GM23338 (cell line): ENCODE measurements around the gene CCL7. TPM values are rescaled to one million over a fixed set of nuclear protein-coding genes. Genes with fewer than 3 reads are reported as not detected.

Experiments
- ATAC-seq: fragments of 200-7000 bp; cut with Tn5 transposase; 3 replicates; pipeline ENCODE4 v1.9.1; 2020
- DNase-seq: peaks from one replicate; pipeline ENCODE4 v3.0.0-alpha.2; 2015; ENCODE audit warnings: low spot score
- H2AFZ ChIP-seq: fragments of 200-600 bp; sonication (generic); 2 replicates; pipeline ENCODE4 v1.8.0; 2016; ENCODE audit warnings: antibody characterized with exemption, mild to moderate bottlenecking, moderate library complexity
- H3F3A ChIP-seq: fragments of 200-600 bp; sonication (generic); replicated peaks from 2 replicates; pipeline ENCODE4 v1.8.0; 2017; ENCODE audit warnings: antibody characterized with exemption, mixed run types, low read depth
- H3K27ac ChIP-seq: fragments of 200-600 bp; sonication (generic); 2 replicates; pipeline ENCODE4 v1.6.1; 2016; ENCODE audit warnings: low read depth
- H3K27me3 ChIP-seq: fragments of 200-600 bp; sonication (generic); 2 replicates; pipeline ENCODE4 v1.8.0; 2016; ENCODE audit warnings: mild to moderate bottlenecking, mixed run types, moderate library complexity; ENCODE audit not compliant: insufficient read depth
- H3K36me3 ChIP-seq: fragments of 200-600 bp; sonication (generic); 2 replicates; pipeline ENCODE4 v1.8.0; 2016; ENCODE audit warnings: mild to moderate bottlenecking; ENCODE audit not compliant: insufficient read depth
- H3K4me1 ChIP-seq: fragments of 200-600 bp; sonication (generic); 2 replicates; pipeline ENCODE4 v1.8.0; 2016; ENCODE audit warnings: mild to moderate bottlenecking, moderate library complexity; ENCODE audit not compliant: insufficient read depth
- H3K4me2 ChIP-seq: fragments of 200-600 bp; sonication (generic); 2 replicates; pipeline ENCODE4 v1.7.1; 2017; ENCODE audit warnings: mixed run types
- H3K4me3 ChIP-seq: fragments of 200-600 bp; sonication (generic); 2 replicates; pipeline ENCODE4 v1.6.1; 2016; ENCODE audit warnings: mixed run types
- H3K79me2 ChIP-seq: fragments of 200-600 bp; sonication (generic); replicated peaks from 2 replicates; pipeline ENCODE4 v1.8.0; 2017; ENCODE audit warnings: mild to moderate bottlenecking; ENCODE audit not compliant: insufficient read depth
- H3K9me2 ChIP-seq: fragments of 200-600 bp; sonication (generic); 2 replicates; pipeline ENCODE4 v1.8.0; 2017; ENCODE audit not compliant: insufficient read depth
- H4K20me1 ChIP-seq: fragments of 200-600 bp; sonication (generic); replicated peaks from 2 replicates; pipeline ENCODE4 v1.8.0; 2017; ENCODE audit warnings: mild to moderate bottlenecking; ENCODE audit not compliant: insufficient read depth
- H3K27ac Mint-ChIP-seq: 2 replicates; pipeline ENCODE4 v1.8.0; 2020; ENCODE audit warnings: inconsistent platforms, mild to moderate bottlenecking, moderate library complexity, mixed read lengths
- H3K27me3 Mint-ChIP-seq: 3 replicates; pipeline ENCODE4 v1.8.0; 2022; ENCODE audit warnings: low read depth, mild to moderate bottlenecking, moderate library complexity, mixed read lengths, inconsistent platforms; ENCODE audit not compliant: insufficient read depth, poor library complexity
- H3K36me3 Mint-ChIP-seq: 3 replicates; pipeline ENCODE4 v1.8.0; 2021; ENCODE audit warnings: low read depth, mild to moderate bottlenecking, inconsistent platforms, moderate library complexity, mixed read lengths
- H3K4me1 Mint-ChIP-seq: 3 replicates; pipeline ENCODE4 v1.8.0; 2020; ENCODE audit warnings: mild to moderate bottlenecking, inconsistent platforms, mixed read lengths
- H3K4me3 Mint-ChIP-seq: 3 replicates; pipeline ENCODE4 v1.8.0; 2021; ENCODE audit warnings: moderate library complexity, mild to moderate bottlenecking, inconsistent platforms, mixed read lengths
- H3K9me3 Mint-ChIP-seq: 3 replicates; pipeline ENCODE4 v1.8.0; 2020; ENCODE audit warnings: moderate library complexity, mild to moderate bottlenecking, inconsistent platforms, mixed read lengths
- CREB1 ChIP-seq: fragments of 250-450 bp; sonication (Bioruptor Pico); IDR thresholded peaks from 2 replicates; pipeline ENCODE4 v1.5.0; 2020; ENCODE audit warnings: low read depth, mild to moderate bottlenecking, moderate library complexity
- CTCF ChIP-seq, 2 experiments: fragments of 200-600 bp in 1 of 2; sonication (generic) in 1 of 2; conservative IDR thresholded peaks; 2 replicates each; pipeline versions ENCODE4 v1.5.1 to v1.6.1; 2016 to 2017; ENCODE audit warnings: antibody characterized with exemption in 2 of 2, low read depth in 2 of 2, mild to moderate bottlenecking in 2 of 2, moderate library complexity in 1 of 2
- ETS1 ChIP-seq: IDR thresholded peaks from 2 replicates; pipeline ENCODE4 v1.6.1; 2016; ENCODE audit warnings: antibody characterized with exemption
- EZH2 ChIP-seq: fragments of 200-600 bp; sonication (generic); IDR thresholded peaks from one replicate; pipeline ENCODE4 v1.8.0; 2017; ENCODE audit warnings: antibody characterized with exemption, mild to moderate bottlenecking, low read depth; ENCODE audit not compliant: unreplicated experiment
- EZH2phosphoT487 ChIP-seq: fragments of 200-600 bp; sonication (generic); IDR thresholded peaks from one replicate; pipeline ENCODE4 v1.8.1; 2018; ENCODE audit warnings: antibody characterized with exemption; ENCODE audit not compliant: unreplicated experiment
- JUNB ChIP-seq: IDR thresholded peaks from one replicate; pipeline ENCODE4 v1.6.1; 2016; ENCODE audit warnings: antibody characterized with exemption; ENCODE audit not compliant: unreplicated experiment
- NANOG ChIP-seq: IDR thresholded peaks from 2 replicates; pipeline ENCODE4 v1.6.1; 2016; ENCODE audit warnings: antibody characterized with exemption, borderline replicate concordance
- POLR2AphosphoS5 ChIP-seq: IDR thresholded peaks from 2 replicates; pipeline ENCODE4 v1.6.1; 2016; ENCODE audit warnings: antibody characterized with exemption, low read depth
- STAT1 ChIP-seq: IDR thresholded peaks from one replicate; pipeline ENCODE4 v1.6.1; 2016; ENCODE audit warnings: antibody characterized with exemption; ENCODE audit not compliant: unreplicated experiment
- ZNF114 ChIP-seq: fragments of 250-450 bp; sonication (Bioruptor Pico); IDR thresholded peaks from 2 replicates; pipeline ENCODE4 v1.5.0; 2020; ENCODE audit warnings: mild to moderate bottlenecking, moderate library complexity
- ZNF331 ChIP-seq: fragments of 250-450 bp; sonication (Bioruptor Pico); IDR thresholded peaks from 2 replicates; pipeline ENCODE4 v1.5.0; 2020; ENCODE audit warnings: low read depth, mild to moderate bottlenecking, moderate library complexity
- polyA plus RNA-seq: library from polyadenylated mRNA; unstranded; fragments of >200 nt; fragmentation: Nextera tagmentation; extraction: Ambion mirVana; gene quantifications from 2 replicates; pipeline ENCODE4 v1.2.1, GENCODE V29; 2016
- total RNA-seq: library from RNA; depleted of rRNA; stranded (reverse); fragments of >200 nt; shearing (Covaris generic); gene quantifications from 2 replicates; pipeline ENCODE4 v1.2.3, GENCODE V29; 2014
- TF ChIP-seq, protein P1 (sequence below): fragments of 250-450 bp; sonication (Bioruptor Pico); IDR thresholded peaks from 2 replicates; pipeline ENCODE4 v1.5.0; 2020; ENCODE audit warnings: mild to moderate bottlenecking, moderate library complexity
- TF ChIP-seq, protein P2 (sequence below): IDR thresholded peaks from one replicate; pipeline ENCODE4 v1.6.1; 2018; ENCODE audit warnings: antibody characterized with exemption; ENCODE audit not compliant: unreplicated experiment

The CCL7 gene
- total and polyA plus RNA-seq, 2 experiments from 2014 or later = not detected

DNA sequence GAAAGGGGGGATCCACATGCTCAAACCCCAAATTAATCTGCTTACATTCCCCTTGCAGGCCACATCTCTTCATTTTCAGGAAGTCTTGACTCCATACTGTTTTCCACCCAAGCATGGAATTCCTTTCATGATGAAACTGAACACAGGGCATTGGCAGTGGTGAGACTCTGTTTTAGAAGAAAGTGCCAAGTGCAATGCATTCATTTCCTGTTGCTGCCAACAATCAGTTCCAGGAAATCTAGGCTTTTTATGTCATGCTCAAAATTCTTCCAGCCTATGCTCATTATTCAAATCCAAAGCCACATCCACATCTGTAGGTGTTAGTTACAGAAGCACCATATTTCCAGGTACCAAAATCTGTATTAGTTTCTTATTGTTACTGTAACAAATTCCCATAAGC lies 10.9 kb upstream of the CCL7 start:
- H3K9me2 ChIP-seq = no peaks in the 10 kb centered on the region
- H3K36me3 ChIP-seq = no peaks in the 10 kb centered on the region; the same call in 1 of the 2 replicates
- H3K4me1 ChIP-seq = peaks cover 17% of the 10 kb centered on the region
- TF ChIP-seq ETS1 (no peak), ZNF331 (CRISPR knock-in tag) (no peak), NANOG (no peak), JUNB (no peak), CREB1 (no peak), STAT1 (no peak), POLR2AphosphoS5 (no peak), ZNF114 (CRISPR knock-in tag) (no peak), CTCF (conservative IDR thresholded peaks at IDR 0.05; ENCODE audit: low read depth in 2 of 2) (no peak), EZH2 (no peak), EZH2phosphoT487 (no peak)
- TF ChIP-seq, protein P1, sequence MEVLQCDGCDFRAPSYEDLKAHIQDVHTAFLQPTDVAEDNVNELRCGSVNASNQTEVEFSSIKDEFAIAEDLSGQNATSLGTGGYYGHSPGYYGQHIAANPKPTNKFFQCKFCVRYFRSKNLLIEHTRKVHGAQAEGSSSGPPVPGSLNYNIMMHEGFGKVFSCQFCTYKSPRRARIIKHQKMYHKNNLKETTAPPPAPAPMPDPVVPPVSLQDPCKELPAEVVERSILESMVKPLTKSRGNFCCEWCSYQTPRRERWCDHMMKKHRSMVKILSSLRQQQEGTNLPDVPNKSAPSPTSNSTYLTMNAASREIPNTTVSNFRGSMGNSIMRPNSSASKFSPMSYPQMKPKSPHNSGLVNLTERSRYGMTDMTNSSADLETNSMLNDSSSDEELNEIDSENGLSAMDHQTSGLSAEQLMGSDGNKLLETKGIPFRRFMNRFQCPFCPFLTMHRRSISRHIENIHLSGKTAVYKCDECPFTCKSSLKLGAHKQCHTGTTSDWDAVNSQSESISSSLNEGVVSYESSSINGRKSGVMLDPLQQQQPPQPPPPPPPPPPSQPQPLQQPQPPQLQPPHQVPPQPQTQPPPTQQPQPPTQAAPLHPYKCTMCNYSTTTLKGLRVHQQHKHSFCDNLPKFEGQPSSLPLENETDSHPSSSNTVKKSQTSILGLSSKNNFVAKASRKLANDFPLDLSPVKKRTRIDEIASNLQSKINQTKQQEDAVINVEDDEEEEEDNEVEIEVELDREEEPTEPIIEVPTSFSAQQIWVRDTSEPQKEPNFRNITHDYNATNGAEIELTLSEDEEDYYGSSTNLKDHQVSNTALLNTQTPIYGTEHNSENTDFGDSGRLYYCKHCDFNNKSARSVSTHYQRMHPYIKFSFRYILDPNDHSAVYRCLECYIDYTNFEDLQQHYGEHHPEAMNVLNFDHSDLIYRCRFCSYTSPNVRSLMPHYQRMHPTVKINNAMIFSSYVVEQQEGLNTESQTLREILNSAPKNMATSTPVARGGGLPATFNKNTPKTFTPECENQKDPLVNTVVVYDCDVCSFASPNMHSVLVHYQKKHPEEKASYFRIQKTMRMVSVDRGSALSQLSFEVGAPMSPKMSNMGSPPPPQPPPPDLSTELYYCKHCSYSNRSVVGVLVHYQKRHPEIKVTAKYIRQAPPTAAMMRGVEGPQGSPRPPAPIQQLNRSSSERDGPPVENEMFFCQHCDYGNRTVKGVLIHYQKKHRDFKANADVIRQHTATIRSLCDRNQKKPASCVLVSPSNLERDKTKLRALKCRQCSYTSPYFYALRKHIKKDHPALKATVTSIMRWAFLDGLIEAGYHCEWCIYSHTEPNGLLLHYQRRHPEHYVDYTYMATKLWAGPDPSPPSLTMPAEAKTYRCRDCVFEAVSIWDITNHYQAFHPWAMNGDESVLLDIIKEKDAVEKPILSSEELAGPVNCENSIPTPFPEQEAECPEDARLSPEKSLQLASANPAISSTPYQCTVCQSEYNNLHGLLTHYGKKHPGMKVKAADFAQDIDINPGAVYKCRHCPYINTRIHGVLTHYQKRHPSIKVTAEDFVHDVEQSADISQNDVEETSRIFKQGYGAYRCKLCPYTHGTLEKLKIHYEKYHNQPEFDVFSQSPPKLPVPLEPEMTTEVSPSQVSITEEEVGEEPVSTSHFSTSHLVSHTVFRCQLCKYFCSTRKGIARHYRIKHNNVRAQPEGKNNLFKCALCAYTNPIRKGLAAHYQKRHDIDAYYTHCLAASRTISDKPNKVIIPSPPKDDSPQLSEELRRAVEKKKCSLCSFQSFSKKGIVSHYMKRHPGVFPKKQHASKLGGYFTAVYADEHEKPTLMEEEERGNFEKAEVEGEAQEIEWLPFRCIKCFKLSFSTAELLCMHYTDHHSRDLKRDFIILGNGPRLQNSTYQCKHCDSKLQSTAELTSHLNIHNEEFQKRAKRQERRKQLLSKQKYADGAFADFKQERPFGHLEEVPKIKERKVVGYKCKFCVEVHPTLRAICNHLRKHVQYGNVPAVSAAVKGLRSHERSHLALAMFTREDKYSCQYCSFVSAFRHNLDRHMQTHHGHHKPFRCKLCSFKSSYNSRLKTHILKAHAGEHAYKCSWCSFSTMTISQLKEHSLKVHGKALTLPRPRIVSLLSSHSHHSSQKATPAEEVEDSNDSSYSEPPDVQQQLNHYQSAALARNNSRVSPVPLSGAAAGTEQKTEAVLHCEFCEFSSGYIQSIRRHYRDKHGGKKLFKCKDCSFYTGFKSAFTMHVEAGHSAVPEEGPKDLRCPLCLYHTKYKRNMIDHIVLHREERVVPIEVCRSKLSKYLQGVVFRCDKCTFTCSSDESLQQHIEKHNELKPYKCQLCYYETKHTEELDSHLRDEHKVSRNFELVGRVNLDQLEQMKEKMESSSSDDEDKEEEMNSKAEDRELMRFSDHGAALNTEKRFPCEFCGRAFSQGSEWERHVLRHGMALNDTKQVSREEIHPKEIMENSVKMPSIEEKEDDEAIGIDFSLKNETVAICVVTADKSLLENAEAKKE = no peak
- TF ChIP-seq, protein P2, sequence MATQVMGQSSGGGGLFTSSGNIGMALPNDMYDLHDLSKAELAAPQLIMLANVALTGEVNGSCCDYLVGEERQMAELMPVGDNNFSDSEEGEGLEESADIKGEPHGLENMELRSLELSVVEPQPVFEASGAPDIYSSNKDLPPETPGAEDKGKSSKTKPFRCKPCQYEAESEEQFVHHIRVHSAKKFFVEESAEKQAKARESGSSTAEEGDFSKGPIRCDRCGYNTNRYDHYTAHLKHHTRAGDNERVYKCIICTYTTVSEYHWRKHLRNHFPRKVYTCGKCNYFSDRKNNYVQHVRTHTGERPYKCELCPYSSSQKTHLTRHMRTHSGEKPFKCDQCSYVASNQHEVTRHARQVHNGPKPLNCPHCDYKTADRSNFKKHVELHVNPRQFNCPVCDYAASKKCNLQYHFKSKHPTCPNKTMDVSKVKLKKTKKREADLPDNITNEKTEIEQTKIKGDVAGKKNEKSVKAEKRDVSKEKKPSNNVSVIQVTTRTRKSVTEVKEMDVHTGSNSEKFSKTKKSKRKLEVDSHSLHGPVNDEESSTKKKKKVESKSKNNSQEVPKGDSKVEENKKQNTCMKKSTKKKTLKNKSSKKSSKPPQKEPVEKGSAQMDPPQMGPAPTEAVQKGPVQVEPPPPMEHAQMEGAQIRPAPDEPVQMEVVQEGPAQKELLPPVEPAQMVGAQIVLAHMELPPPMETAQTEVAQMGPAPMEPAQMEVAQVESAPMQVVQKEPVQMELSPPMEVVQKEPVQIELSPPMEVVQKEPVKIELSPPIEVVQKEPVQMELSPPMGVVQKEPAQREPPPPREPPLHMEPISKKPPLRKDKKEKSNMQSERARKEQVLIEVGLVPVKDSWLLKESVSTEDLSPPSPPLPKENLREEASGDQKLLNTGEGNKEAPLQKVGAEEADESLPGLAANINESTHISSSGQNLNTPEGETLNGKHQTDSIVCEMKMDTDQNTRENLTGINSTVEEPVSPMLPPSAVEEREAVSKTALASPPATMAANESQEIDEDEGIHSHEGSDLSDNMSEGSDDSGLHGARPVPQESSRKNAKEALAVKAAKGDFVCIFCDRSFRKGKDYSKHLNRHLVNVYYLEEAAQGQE = no peak
- Mint-ChIP-seq H3K27ac (no peak overlapping the region), H3K9me3 (no peaks in the 10 kb centered on the region), H3K27me3 (peaks cover 6% of the 10 kb centered on the region), H3K4me3 (no peak overlapping the region), H3K36me3 (no peaks in the 10 kb centered on the region; the same call in 2 of the 3 replicates), H3K4me1 (peaks cover 16% of the 10 kb centered on the region)
- DNase-seq (no peak), ATAC-seq (no peak)
- H3F3A ChIP-seq = peaks cover 5% of the 10 kb centered on the region
- no peak overlapping the region for H3K4me2 ChIP-seq
- H2AFZ ChIP-seq = peak overlapping the region; percentile 11; the same call in 1 of the 2 replicates
- H3K4me3 ChIP-seq = no peak overlapping the region
- H3K27me3 ChIP-seq = no peaks in the 10 kb centered on the region
- H4K20me1 ChIP-seq = no peaks in the 10 kb centered on the region
- H3K79me2 ChIP-seq = no peaks in the 10 kb centered on the region
- no peak overlapping the region for H3K27ac ChIP-seq
